ENCODE data around the gene ICA1. TPM values are rescaled to one million over a fixed set of nuclear protein-coding genes. Genes with fewer than 3 reads are reported as not detected.
"Not testable (repeated sequence)": the region's sequence is repeated elsewhere in the genome, so short reads cannot be mapped to it uniquely, and the experiment has no call there.

Gene ICA1
- polyA plus RNA-seq, 4 donors: 5.5 to 37.1 (median 28.9) TPM

DNA sequence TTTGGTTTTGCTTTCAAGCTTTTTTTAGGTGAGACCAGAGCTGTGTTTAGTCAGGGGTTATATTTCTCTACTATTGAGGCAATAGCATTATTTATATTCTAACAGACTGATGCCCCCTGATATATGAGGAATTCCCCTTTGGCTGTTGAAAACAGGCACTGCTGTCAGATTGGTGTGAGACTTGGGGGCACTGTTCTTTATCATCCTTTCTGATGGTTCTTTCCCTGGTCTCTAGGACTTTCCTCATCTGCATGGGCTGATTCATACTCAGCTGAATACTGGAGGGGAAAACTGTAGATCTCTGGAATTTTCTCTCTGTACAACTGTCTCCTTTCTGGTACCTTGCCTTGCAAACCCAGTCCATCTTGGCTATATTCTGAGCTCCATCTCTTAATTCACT is 10.0 kb upstream of the ICA1 start:
- no peak for DNase-seq (ENCODE audit: low read depth in 4 of 4, low spot score in 3 of 4)

DNA sequence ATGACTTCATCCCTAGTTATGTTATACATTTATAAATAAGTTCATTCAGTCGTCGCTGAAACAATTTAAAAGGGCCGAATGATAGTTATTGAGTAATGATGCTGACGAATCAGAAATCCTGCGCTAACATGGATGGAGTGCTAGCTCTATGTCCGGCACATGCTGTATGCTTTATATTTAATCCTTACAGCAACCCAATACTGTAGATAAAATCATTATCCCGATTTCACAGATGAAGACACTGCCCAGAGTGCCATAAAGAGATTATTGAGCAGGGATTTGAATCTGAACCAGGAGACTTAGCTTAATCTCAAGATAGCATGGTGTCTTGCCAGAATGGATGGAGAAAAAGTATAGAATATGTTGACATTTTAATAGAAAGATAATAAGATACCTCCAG is 1.1 kb upstream of the ICA1 start:
- no peak for DNase-seq (ENCODE audit: low read depth in 4 of 4, low spot score in 3 of 4)

DNA sequence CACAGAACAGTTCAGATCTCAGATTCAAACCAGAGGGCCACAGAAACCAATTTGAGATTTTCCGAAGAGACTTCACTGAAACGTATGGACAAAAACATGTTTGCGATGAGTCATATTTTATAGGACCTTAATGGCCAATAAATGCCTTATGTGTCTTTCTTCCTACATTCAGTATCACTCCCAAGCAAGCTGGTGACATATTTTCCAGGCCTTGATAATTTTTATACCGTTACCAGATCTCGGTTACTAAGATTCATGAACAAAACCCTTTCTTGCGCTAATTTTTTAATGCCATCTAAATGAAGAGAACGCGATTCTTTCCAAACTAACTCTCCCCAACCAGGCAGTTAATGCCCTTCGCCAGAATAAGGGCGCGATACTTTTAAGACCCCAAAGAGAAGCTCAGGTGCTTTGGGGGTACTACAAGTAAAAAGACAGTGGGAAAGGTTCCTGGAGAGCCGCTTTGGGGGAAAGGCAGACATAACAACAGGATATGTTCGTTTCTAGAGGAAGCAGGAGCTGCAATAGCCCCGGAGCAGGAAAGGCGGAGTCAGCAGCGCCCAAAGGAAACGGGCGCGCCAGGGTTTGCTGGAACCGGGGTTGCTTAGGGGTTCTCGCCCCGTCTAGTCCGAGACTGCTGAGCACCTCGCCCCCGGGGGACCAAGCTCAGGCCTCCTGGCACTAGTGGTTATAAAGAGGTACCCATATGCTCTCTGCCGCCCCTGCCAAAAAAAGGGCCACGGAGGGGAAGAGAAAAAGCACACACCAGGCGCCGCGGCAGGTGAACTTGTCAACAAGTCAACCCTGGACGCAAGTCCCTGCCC is 884 bp downstream of the ICA1 start:
- DNase-seq (ENCODE audit: low read depth in 4 of 4, low spot score in 3 of 4): no peak

DNA sequence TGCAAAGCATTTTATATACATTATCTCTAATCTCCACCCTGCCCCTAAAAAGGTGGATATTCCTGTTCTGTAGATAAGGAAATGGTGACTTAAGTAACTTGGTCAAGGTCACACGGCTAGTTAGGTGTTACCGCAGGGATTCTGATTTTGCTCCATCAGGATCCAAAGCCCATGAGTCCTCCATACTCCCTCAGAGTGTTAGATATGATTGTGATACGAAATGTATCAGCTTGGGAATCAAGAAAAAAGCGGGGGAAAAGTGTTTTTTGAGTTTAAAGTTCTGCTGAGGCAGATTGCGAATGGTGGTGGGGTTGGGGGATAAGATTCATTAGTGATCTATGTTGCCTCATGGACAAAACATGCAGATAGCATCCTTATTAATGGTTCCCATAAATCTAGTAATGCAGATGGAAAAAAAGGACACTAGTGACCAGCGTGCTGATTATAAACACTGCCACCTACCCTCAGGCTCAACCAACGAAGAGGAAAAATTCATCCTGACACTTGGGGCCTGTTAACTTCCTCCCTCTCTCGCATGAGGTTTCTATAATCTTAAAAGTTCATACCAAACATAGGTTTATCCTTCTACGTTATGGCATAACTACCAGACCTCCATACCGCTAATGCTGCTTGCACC is 2.3 kb downstream of the ICA1 start:
- no peak for DNase-seq (ENCODE audit: low read depth in 4 of 4, low spot score in 3 of 4)

DNA sequence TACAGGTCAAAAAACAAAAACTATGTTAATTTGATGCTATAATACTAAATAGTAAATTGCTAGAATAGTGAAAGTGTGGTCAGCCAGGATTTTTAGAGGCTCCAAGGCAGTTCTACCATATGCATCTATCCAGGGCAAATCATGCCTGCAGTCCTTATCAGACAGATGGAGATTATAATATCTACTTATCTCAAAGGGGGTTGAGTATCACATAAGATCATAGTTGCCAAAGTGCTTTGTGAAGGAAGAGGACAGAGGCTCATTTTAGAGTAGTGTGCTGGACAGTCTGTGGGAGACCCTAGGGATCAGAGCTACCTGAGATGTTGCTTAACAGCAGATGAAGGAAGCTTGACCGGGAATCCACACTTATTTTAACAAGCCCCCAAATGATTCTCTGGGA is 3.2 kb downstream of the ICA1 start:
- DNase-seq (ENCODE audit: low read depth in 4 of 4, low spot score in 3 of 4): no peak

DNA sequence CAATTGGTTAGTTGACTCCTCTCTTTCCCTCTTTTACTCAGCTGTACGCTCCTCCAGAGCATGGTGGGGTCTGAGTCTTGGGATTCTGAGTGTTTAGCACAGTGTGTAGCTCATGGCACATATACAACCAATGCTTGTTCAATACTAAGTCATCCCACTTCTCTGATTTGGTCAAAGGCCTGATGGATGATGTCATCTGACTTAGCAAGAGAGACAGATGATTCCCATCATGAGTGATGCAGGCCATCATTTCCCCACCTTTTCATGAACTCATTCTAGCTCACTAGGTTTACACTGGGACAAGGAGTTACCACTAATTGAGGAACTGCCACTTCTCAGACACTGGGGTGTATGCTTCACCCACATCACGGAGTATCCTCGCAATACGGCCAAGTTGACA is 3.8 kb downstream of the ICA1 start:
- no peak for DNase-seq (ENCODE audit: low read depth in 4 of 4, low spot score in 3 of 4)

DNA sequence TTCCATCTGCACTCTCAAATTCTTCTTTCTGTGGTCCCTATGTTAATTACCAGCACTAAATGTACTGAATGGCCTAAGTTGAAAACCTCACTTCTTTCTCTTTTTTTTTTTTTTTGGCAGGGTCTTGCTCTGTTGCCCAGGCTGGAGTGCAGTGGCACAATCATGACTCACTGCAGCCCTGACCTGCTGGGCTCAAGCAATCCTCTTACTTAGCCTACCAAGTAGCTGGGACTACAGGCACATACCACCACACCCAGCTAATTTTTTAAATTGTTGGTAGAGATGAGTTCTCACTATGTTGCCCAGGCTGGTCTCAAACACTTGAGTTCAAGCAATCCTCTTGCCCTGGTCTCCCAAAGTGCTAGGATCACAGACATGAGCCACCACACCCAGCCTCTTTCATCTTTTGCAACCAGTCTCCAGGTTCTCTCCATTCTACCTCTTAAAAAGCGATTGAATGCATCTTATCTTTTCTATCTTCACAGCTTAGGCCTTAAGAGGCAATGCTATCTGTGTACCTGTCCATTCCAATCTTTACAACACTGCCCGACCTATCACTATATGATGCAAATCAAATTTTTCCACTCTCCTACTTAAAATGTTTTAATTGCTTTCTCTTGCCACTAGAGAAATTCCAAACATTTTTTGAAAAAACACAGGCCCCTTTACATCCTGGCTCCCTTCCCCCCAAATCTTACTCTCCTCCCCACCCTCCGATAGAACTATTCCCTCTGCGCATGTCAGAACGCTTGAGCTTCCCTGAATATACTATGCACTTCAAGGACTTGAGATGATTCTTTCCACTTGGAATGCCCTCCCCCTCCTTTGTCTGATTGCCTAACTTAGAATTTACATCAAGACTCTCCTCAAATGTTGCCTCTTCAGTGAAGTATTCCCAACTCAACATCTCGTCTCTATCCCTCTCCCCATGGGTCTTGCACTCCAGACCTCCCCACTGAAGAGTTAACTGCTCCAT is 6.0 kb downstream of the ICA1 start:
- no peak for DNase-seq (ENCODE audit: low read depth in 4 of 4, low spot score in 3 of 4)

DNA sequence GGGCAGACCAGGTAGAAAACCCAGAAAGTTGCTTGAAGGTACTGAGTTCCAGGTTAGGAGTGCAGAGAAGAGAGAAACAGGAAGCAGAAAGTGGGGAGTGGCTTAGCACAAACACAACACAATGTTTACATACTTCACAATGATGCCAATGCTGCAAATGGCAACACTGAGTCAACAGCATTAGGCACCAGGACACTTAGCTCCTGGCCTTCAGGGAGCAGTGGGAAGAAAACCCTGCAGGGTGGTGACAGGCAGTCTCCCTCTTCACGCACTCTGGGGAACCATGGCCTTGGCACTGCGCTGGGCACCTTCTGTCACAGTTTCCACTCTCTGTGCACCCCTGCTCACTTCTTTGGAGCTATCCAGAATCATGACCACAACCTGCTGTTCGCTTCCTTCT is 7.3 kb downstream of the ICA1 start:
- no peak for DNase-seq (ENCODE audit: low read depth in 4 of 4, low spot score in 3 of 4)

DNA sequence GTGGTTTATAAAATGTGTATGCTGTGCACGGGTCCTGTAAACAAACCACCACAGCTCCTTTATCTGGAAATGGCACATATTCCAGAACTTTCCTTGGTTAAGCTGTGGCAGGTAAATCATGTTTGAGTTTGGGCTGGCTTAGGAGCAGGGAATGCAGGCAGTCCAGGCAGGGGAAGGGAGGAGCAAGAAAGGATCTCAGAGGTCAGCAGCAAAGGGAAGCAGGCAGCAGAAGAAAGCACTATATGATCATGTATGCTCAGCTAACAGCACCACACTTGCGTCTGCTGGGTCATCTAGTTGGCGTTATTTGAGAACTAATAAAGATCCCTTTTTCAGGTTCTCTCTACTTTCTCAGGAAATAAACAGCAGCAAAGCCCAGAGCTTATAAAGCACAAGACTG is 7.8 kb downstream of the ICA1 start:
- DNase-seq (ENCODE audit: low read depth in 4 of 4, low spot score in 3 of 4): no peak

DNA sequence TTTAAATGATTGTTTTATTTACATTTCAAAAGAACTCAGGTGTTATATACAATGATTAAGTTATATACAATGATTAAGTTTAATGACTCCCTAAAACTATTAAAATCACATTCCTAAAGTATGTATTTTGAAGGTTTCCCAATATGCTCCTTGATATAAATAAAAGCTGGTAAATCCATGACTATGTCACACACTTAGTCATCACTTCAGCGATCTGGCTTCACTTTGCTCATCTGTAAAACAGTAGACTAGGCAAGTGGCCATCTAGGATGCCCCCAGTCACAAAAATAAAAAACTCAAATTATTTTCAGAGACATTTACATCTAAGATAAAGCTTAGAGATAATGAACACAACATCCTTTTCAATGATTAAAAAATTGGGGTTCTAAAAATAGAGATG is 10.8 kb downstream of the ICA1 start:
- DNase-seq (ENCODE audit: low read depth in 4 of 4, low spot score in 3 of 4): no peak

DNA sequence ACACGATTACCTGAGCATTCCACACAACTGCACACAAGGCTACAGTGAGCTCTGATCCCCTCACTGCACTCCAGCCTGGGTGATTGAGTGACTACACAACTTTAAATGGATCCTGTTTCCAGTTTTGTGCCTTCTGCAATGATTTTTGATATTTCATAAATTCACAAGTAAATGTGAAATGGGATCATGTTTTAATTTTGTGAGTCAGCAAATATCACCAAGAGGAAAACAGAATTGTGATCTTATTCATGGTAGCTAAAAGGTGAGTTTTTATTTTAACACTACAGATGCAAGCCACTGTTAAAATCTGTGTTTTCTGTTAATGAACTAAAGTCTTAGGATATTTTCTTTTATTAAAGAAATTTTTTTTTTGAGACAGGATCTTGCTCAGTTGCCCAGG is 11.4 kb downstream of the ICA1 start:
- no peak for DNase-seq (ENCODE audit: low read depth in 4 of 4, low spot score in 3 of 4)

DNA sequence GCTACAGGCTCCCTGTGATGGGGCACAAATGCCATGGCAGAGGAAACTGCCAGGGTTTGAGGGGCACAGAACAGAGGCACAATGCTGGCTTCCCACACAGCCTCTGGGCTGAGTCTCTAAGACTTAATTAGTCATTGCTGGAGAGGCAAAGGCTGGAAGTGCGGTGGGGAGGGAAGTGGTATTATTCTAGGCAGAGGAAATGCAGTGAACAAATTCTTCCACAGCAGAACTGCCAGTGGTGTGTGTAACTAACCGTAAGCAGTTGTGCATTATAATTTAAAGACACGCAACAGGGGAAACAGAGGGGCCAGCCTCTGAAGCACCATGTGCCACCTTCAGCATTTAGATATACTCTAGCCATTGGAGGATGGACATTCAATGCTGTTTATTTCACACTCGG is 12.8 kb downstream of the ICA1 start:
- DNase-seq (ENCODE audit: low read depth in 4 of 4, low spot score in 3 of 4): no peak

DNA sequence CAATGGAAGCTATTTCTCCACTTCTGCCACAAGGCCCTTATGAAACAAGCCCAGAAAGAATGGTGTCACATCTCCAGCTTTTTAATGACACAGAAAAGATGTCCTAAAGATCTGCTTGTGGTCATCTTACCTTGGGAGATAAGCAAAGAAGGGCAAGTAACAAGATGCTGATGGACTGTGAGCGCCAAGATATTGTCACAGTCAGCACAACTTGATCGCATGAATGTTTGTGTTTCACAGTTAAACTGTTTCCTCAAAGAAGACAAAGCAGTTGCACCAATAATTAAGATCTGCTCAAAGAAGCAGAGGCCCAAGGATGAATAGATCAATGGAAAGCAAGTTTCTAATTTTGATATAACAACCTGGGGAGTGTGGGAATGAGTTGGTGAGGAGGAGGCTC is 15.9 kb downstream of the ICA1 start:
- no peak for DNase-seq (ENCODE audit: low read depth in 4 of 4, low spot score in 3 of 4)

DNA sequence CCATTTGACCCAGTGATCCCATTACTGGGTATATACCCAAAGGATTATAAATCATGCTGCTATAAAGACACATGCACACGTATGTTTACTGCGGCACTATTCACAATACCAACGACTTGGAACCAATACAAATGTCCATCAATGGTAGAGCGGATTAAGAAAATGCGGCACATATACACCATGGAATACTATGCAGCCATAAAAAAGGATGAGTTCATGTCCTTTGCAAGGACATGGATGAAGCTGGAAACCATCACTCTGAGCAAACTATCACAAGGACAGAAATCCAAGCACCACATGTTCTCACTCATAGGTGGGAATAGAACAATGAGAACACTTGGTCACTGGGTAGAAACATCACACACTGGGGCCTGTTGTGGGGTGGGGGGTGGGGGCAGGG is 16.9 kb downstream of the ICA1 start:
- not testable (repeated sequence) for DNase-seq (ENCODE audit: low read depth in 4 of 4, low spot score in 3 of 4)

DNA sequence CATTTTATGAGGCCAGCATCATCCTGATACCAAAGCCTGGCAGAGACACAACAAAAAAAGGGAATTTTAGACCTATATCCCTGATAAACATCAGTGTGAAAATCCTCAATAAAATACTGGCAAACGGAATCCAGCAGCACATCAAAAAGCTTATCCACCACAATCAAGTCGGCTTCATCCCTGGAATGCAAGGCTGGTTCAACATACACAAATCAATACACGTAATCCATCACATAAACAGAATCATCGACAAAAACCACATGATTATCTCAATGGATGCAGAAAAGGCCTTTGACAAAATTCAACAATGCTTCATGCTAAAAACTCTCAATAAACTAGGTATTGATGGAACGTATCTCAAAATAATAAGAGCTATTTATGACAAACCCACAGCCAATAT is 18.9 kb downstream of the ICA1 start:
- not testable (repeated sequence) for DNase-seq (ENCODE audit: low read depth in 4 of 4, low spot score in 3 of 4)

DNA sequence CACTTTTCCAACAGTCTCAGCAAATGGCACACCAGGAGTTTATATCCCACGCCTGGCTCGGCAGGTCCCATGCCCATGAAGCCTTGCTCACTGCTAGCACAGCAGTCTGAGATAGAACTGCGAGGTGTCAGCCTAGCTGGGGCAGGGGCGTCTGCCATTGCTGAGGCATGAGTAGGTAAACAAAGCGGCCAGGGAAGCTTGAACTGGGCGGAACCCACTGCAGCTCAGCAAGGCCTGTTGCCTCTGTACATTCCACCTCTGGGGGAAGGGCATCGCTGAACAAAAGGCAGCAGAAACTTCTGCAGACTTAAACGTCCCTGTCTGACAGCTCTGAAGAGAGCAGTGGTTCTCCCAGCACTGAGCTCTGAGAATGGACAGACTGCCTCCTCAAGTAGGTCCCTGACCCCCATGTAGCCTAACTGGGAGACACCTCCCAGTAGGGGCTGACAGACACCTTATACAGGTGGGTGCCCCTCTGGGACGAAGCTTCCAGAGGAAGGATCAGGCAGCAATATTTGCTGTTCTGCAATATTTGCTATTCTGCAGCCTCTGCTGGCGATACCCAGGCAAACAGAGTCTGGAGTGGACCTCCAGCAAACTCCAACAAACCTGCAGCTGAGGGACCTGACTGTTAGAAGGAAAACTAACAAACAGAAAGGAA is 22.1 kb downstream of the ICA1 start:
- not testable (repeated sequence) for DNase-seq (ENCODE audit: low read depth in 4 of 4, low spot score in 3 of 4)

DNA sequence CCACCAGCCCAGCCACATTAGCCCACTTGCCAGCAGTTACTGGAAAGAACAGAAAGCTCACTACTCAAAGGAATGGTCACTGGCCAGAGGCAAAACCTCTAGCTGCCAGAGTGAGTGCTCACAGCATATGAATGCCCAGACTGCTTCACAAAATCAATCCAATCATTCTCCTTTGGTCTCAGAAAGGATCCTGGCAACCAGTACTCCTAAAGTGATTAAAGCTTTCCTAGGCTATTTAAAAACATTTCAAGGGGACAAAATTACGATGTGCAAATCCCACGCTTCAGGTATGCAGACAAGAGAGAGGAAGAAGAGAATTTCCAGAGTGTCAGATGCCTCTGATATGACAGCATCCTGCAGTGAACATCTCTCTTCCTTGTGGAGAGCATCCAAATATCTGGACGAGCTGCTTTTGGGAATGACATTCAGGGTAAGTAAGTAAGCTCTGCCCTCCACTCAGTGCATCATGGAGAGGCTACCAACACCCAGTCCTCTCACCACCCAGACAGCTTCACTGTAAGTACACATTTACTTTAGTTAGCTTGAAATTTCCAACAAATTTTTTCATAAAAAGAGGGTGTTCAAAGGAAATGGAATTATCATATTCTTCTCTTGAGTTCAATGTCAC is 25.1 kb downstream of the ICA1 start:
- DNase-seq (ENCODE audit: low read depth in 4 of 4, low spot score in 3 of 4): no peak

DNA sequence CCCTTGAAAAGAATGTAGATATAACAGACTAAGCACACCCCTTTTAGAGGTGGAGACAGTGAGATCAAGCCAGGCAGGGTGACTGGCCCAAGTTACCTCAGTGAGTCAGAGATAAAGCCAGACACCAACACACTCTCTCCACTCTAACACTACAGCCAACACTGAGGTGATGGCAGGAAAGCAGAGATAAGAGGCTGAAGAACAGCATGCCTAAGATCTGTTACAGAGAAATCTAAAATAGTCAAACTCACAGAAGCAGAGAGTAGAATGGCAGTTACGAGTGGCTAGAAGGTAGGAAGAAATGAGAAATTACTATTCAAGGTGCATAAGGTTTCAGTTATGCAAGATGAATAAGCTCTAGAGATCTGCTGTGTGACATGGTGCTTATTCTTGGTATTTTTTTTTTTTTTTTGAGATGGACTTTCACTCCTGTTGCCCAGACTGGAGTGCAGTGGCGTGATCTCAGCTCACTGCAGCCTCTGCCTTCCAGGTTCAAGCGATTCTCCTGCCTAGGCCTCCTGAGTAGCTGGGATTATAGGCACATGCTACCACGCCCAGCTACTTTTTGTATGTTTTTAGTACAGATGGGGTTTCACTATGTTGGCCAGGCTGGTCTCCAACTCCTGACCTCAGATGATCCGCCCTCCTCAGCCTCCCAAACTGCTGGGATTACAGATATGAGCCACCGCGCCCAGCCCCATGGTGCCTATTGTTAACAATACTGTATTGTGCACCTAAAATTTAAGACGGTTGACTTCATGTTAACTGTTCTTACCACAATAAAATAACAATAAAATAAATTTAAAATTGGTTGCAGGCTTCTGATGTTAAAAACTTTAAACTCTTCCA is 28.7 kb downstream of the ICA1 start:
- DNase-seq (ENCODE audit: low read depth in 4 of 4, low spot score in 3 of 4): no peak

DNA sequence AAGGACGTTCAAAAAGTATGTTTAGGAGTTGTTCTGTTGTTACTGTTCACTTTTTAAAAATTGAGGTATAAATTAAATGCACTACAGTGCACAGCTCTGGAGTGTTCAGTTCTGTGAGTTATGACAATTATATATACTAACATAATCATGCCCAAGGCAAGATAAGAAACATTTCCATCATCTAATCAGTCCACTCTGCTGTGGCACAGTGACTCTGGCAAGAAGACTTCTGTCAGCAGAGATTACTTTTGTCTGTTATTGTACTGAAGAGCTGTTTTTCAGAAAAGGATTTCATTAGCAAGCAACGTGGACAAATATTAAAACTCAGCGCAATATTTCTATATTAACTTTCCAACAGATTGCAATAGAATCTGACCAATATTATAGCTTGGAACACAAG is 32.0 kb downstream of the ICA1 start:
- no peak for DNase-seq (ENCODE audit: low read depth in 4 of 4, low spot score in 3 of 4)

Measured in left renal pelvis (tissue), 4 donors.